Mesothelial cell of epicardium (in vitro differentiated cells): ENCODE data around the gene DMAP1. TPM values are rescaled to one million over a fixed set of nuclear protein-coding genes. Genes with fewer than 3 reads are reported as not detected.

Experiments
- DNase-seq, 2 experiments: peaks; one replicate each; pipeline ENCODE4 v3.0.0; 2021; ENCODE audit warnings: low spot score in 2 of 2; ENCODE audit not compliant: unreplicated experiment in 2 of 2
- H3K27ac Mint-ChIP-seq: 2 replicates; pipeline ENCODE4 v1.8.0; 2021; ENCODE audit warnings: mixed read lengths
- H3K27me3 Mint-ChIP-seq: 2 replicates; pipeline ENCODE4 v1.8.0; 2021; ENCODE audit warnings: low read depth, mixed read lengths
- H3K36me3 Mint-ChIP-seq: 2 replicates; pipeline ENCODE4 v1.8.0; 2021; ENCODE audit warnings: mixed read lengths
- H3K4me1 Mint-ChIP-seq: 2 replicates; pipeline ENCODE4 v1.8.0; 2021; ENCODE audit warnings: mixed read lengths
- H3K4me3 Mint-ChIP-seq: 2 replicates; pipeline ENCODE4 v1.8.0; 2021; ENCODE audit warnings: mild to moderate bottlenecking, moderate library complexity, mixed read lengths
- H3K9me3 Mint-ChIP-seq: 2 replicates; pipeline ENCODE4 v1.8.0; 2021; ENCODE audit warnings: mixed read lengths
- total RNA-seq: library from RNA; stranded (reverse); gene quantifications from 3 replicates; pipeline ENCODE4 v1.2.1, GENCODE V29; 2021
- TF ChIP-seq, protein P1 (sequence below): fragments of 200-600 bp; sonication (generic); IDR thresholded peaks from one replicate; pipeline ENCODE4 v1.5.0; 2021; ENCODE audit warnings: antibody characterized with exemption; ENCODE audit not compliant: unreplicated experiment

Gene DMAP1
- total RNA-seq, 1 donor from 2014 or later = 50.7 TPM

- TF ChIP-seq, protein P1, sequence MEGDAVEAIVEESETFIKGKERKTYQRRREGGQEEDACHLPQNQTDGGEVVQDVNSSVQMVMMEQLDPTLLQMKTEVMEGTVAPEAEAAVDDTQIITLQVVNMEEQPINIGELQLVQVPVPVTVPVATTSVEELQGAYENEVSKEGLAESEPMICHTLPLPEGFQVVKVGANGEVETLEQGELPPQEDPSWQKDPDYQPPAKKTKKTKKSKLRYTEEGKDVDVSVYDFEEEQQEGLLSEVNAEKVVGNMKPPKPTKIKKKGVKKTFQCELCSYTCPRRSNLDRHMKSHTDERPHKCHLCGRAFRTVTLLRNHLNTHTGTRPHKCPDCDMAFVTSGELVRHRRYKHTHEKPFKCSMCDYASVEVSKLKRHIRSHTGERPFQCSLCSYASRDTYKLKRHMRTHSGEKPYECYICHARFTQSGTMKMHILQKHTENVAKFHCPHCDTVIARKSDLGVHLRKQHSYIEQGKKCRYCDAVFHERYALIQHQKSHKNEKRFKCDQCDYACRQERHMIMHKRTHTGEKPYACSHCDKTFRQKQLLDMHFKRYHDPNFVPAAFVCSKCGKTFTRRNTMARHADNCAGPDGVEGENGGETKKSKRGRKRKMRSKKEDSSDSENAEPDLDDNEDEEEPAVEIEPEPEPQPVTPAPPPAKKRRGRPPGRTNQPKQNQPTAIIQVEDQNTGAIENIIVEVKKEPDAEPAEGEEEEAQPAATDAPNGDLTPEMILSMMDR = no peak
- Mint-ChIP-seq H3K27ac (no peak overlapping the region), H3K4me1 (peaks cover 47% of the 10 kb centered on the region), H3K9me3 (no peaks in the 10 kb centered on the region), H3K36me3 (peaks cover 8% of the 10 kb centered on the region), H3K27me3 (peaks cover 2% of the 10 kb centered on the region), H3K4me3 (no peak overlapping the region)
- no peak for DNase-seq
Measured at GRCh38 chr1:44238660-44239059, 25.4 kb downstream of the DMAP1 start.

DNA sequence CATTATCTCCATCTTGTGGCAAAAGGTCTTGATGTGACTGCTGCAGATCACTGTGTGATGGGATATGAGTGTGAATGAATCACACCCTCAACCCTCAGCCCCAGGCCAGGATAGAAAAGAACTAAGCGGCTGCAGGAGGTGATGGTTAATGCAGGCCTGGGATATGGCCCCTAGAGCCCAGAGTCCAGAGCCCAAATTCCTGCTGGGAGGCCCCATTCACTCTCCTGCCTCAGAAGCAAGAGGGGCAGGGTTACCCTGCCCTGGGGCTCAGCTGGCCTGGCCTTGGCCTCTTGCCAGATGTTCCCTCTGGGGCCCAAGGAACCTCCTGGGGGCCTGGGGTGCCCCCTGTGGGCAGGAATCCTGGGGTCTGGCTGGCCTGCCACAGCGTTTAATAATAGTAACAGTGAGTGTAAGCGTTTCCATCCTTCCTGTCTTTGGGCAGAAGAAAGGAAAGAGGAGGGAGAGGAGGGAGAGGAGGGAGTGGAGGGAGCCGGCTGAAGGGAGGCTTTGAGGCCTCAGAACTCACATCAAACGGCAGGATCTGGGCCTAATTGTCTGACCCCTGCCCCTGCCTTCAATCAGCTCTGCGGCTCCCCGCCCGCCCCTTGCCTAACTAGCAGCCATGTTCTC, 26.2 kb downstream of the DMAP1 start:
- H3K9me3 Mint-ChIP-seq = no peaks in the 10 kb centered on the region
- H3K27me3 Mint-ChIP-seq = peaks cover 2% of the 10 kb centered on the region
- peaks cover 9% of the 10 kb centered on the region for H3K36me3 Mint-ChIP-seq
- peaks cover 47% of the 10 kb centered on the region for H3K4me1 Mint-ChIP-seq
- DNase-seq = peak in 1 of 2 experiments; percentile 45
- H3K4me3 Mint-ChIP-seq = no peak overlapping the region
- peak overlapping the region; percentile 30 for H3K27ac Mint-ChIP-seq
- TF ChIP-seq, protein P1 = no peak

DNA sequence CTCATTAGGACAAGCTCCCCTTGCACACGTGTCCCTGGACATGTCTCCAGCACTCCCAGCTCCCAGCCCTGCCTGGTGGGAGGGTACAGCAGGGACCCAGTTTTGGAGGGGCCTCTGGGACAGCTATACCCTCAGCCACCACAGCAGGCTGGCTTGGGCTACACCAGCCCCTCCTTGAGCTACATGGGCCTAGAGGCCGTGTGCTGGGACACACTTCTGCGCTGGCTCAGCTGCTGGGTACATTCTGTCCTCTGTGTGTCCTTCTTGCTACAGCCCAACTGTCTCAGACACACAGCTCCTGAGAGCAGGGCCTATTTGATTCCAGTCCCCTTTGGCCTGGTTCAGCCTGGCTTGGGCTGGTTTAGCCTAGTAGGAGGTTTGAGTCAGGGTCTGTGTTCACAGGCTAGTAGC, 26.7 kb downstream of the DMAP1 start:
- Mint-ChIP-seq H3K27ac (peak overlapping the region; percentile 70), H3K4me1 (peaks cover 47% of the 10 kb centered on the region), H3K36me3 (peaks cover 9% of the 10 kb centered on the region), H3K4me3 (no peak overlapping the region), H3K27me3 (peaks cover 2% of the 10 kb centered on the region), H3K9me3 (no peaks in the 10 kb centered on the region)
- TF ChIP-seq, protein P1 = no peak
- DNase-seq = no peak

DNA sequence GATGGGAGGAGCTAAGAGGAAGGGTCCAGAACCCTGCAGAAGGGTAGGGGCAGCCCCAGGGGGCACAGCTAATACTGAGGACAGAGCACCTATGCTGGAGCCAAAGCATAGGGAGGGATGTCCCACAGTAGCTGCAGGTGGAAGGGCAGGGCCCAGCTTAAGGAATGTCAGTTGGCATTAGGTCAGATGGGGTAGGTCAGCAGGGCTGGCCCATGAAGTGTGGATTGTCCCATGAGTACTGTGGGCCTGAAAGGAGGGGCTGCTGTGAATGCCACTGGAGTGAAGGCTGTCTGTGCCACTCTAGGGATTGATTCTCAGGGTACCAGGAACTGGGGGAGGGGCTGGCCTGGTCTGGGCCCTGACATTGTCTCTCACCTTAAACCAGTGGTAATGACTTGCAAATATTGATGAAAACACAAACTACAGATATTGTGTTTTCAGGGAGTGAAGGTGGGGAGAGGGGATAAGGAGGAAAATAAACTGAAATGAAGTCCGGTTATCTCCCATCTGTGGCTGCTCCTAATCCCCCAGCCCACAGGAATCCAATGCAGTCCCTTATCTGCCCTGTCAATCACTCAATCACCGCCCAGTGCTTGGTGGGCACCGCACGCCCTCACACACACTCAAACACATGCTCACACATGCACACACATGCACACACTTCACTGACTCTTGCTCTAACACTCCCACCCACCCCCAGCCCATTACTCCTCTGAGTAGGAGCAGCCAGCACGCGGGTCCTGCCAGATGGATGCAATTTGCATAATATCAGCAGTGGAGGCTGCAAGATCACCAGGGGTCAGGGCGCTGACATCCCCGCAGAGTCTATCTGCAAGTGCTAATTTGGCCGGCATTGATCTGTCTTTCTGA, 27.8 kb downstream of the DMAP1 start:
- H3K27ac Mint-ChIP-seq = no peak overlapping the region
- TF ChIP-seq, protein P1 = no peak
- H3K9me3 Mint-ChIP-seq = no peaks in the 10 kb centered on the region
- H3K36me3 Mint-ChIP-seq = peaks cover 8% of the 10 kb centered on the region
- no peak for DNase-seq
- peaks cover 2% of the 10 kb centered on the region for H3K27me3 Mint-ChIP-seq
- no peak overlapping the region for H3K4me3 Mint-ChIP-seq
- peaks cover 47% of the 10 kb centered on the region for H3K4me1 Mint-ChIP-seq

GRCh38 chr1:44242746-44243145, 29.5 kb downstream of the DMAP1 start:
- Mint-ChIP-seq H3K27ac (no peak overlapping the region), H3K4me1 (peaks cover 40% of the 10 kb centered on the region), H3K27me3 (no peaks in the 10 kb centered on the region), H3K9me3 (no peaks in the 10 kb centered on the region), H3K4me3 (no peak overlapping the region), H3K36me3 (peaks cover 4% of the 10 kb centered on the region)
- DNase-seq = no peak
- TF ChIP-seq, protein P1 = no peak
